Osteocyte (in vitro differentiated cells): ENCODE results near the gene OOEP. TPM values are rescaled to one million over a fixed set of nuclear protein-coding genes. Genes with fewer than 3 reads are reported as not detected.

Experiments
- DNase-seq: peaks from one replicate; pipeline ENCODE4 v3.0.0; 2021; ENCODE audit warnings: mixed read lengths; ENCODE audit not compliant: unreplicated experiment; ENCODE audit errors: extremely low spot score
- H3K27ac Mint-ChIP-seq: one replicate; pipeline ENCODE4 v1.8.0; 2021; ENCODE audit warnings: mild to moderate bottlenecking, mixed read lengths; ENCODE audit not compliant: unreplicated experiment
- H3K27me3 Mint-ChIP-seq: one replicate; pipeline ENCODE4 v1.8.0; 2021; ENCODE audit warnings: mixed read lengths; ENCODE audit not compliant: unreplicated experiment
- H3K36me3 Mint-ChIP-seq: one replicate; pipeline ENCODE4 v1.8.0; 2021; ENCODE audit warnings: mixed read lengths; ENCODE audit not compliant: unreplicated experiment
- H3K4me1 Mint-ChIP-seq: one replicate; pipeline ENCODE4 v1.8.0; 2021; ENCODE audit warnings: mixed read lengths; ENCODE audit not compliant: unreplicated experiment
- H3K4me3 Mint-ChIP-seq: one replicate; pipeline ENCODE4 v1.8.0; 2021; ENCODE audit warnings: mild to moderate bottlenecking, moderate library complexity, mixed read lengths; ENCODE audit not compliant: unreplicated experiment
- H3K9me3 Mint-ChIP-seq: one replicate; pipeline ENCODE4 v1.8.0; 2021; ENCODE audit warnings: mixed read lengths; ENCODE audit not compliant: unreplicated experiment
- CTCF ChIP-seq: fragments of 200-600 bp; sonication (generic); IDR thresholded peaks from 2 replicates; pipeline ENCODE4 v1.5.0; 2021; ENCODE audit warnings: antibody characterized with exemption, mild to moderate bottlenecking, moderate library complexity
- total RNA-seq: library from RNA; stranded (reverse); gene quantifications from 2 replicates; pipeline ENCODE4 v1.2.1, GENCODE V29; 2021

Gene OOEP
- total RNA-seq, 1 donor from 2014 or later = not detected

GRCh38 chr6:73348550-73349204 is 21.0 kb downstream of the OOEP start:
- H3K9me3 Mint-ChIP-seq = no peaks in the 10 kb centered on the region
- no peak for TF ChIP-seq CTCF
- H3K4me3 Mint-ChIP-seq = no peak overlapping the region
- H3K27ac Mint-ChIP-seq = no peak overlapping the region
- H3K27me3 Mint-ChIP-seq = peaks cover 54% of the 10 kb centered on the region
- H3K36me3 Mint-ChIP-seq = no peaks in the 10 kb centered on the region
- H3K4me1 Mint-ChIP-seq = no peaks in the 10 kb centered on the region
- DNase-seq = no peak

GRCh38 chr6:73343164-73343563 is 26.5 kb downstream of the OOEP start:
- peaks cover 41% of the 10 kb centered on the region for H3K27me3 Mint-ChIP-seq
- no peaks in the 10 kb centered on the region for H3K9me3 Mint-ChIP-seq
- no peak for DNase-seq
- H3K4me3 Mint-ChIP-seq = no peak overlapping the region
- H3K27ac Mint-ChIP-seq = no peak overlapping the region
- H3K36me3 Mint-ChIP-seq = no peaks in the 10 kb centered on the region
- H3K4me1 Mint-ChIP-seq = no peaks in the 10 kb centered on the region
- no peak for TF ChIP-seq CTCF

- Mint-ChIP-seq H3K4me3 (no peak overlapping the region), H3K4me1 (no peaks in the 10 kb centered on the region), H3K27ac (no peak overlapping the region), H3K36me3 (no peaks in the 10 kb centered on the region), H3K27me3 (peaks cover 33% of the 10 kb centered on the region), H3K9me3 (no peaks in the 10 kb centered on the region)
- DNase-seq = no peak
- TF ChIP-seq CTCF = no peak
Measured at GRCh38 chr6:73342174-73342573, 27.5 kb downstream of the OOEP start.

GRCh38 chr6:73341335-73341734 is 28.4 kb downstream of the OOEP start:
- Mint-ChIP-seq H3K4me1 (no peaks in the 10 kb centered on the region), H3K27me3 (peaks cover 25% of the 10 kb centered on the region), H3K36me3 (no peaks in the 10 kb centered on the region), H3K9me3 (no peaks in the 10 kb centered on the region), H3K4me3 (no peak overlapping the region), H3K27ac (no peak overlapping the region)
- TF ChIP-seq CTCF = no peak
- no peak for DNase-seq

GRCh38 chr6:73340048-73340447 is 29.6 kb downstream of the OOEP start:
- H3K4me3 Mint-ChIP-seq = no peak overlapping the region
- H3K9me3 Mint-ChIP-seq = no peaks in the 10 kb centered on the region
- H3K36me3 Mint-ChIP-seq = no peaks in the 10 kb centered on the region
- TF ChIP-seq CTCF = no peak
- no peak for DNase-seq
- no peaks in the 10 kb centered on the region for H3K4me1 Mint-ChIP-seq
- H3K27me3 Mint-ChIP-seq = peaks cover 24% of the 10 kb centered on the region
- H3K27ac Mint-ChIP-seq = no peak overlapping the region
